Measurements from ENCODE around the gene TCTA.

GRCh38 chr3:49385617-49386016 is 26.6 kb upstream of the TCTA start:
- TF ChIP-seq CTCF (IDR thresholded peaks at IDR 0.05), result no peak
- TF ChIP-seq EZH2 (IDR thresholded peaks at IDR 0.05; ENCODE audit: borderline replicate concordance, insufficient read depth, low read depth, low read length, poor library complexity, severe bottlenecking), result no peak

Measured in B cell (primary cell).